ENCODE data around the gene MSANTD2.

MSANTD2 gene

DNA sequence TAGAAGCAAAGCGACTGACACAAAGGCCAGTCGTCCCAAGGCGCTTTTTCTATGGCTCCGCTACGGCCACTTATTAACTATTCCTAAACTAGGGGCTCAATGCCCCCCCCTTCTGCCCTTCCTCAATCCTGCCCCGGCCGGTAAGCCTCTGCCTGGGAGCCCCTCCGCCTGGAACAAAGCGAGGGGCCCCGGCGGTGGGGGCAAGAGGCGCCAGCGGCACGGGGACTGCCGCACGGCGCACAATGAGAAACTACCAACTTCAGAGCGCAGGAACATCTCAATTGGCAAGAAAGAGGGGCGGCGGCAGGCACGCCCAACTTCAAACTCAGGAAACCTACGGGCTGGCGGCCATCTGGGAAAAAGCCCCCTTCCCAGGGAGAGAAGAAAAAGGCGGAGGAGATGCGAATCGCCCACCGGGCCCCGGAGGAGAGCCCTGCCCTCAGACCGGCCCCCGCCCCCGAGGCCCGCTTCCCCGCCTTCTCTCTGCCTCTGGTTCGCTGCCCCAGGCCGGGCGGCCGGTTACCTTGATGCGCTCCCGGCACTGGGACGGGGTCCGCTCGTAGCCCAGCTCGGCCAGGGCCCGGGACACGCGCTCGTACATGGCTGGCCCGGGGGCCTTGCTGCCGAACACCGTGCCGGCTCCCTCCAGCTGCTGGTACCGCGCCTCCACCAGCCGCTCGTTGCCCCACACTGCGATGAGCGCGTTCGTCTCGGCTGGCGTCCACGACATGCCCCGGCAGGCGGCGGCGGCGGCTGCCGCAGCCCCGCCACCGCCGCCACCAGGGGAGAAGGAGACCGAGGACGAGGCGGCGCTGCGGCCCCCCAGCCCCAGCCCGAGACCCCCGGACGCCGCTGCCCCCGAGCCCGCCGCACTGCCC is 619 bp downstream of the MSANTD2 start:
- peak; percentile 51 for ATAC-seq
- TF ChIP-seq, protein P1, sequence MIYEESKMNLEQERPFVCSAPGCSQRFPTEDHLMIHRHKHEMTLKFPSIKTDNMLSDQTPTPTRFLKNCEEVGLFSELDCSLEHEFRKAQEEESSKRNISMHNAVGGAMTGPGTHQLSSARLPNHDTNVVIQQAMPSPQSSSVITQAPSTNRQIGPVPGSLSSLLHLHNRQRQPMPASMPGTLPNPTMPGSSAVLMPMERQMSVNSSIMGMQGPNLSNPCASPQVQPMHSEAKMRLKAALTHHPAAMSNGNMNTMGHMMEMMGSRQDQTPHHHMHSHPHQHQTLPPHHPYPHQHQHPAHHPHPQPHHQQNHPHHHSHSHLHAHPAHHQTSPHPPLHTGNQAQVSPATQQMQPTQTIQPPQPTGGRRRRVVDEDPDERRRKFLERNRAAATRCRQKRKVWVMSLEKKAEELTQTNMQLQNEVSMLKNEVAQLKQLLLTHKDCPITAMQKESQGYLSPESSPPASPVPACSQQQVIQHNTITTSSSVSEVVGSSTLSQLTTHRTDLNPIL (CRISPR knock-in tag; IDR thresholded peaks at IDR 0.05; ENCODE audit: low read depth), result no peak
- TF ChIP-seq GLIS3 (CRISPR knock-in tag; IDR thresholded peaks at IDR 0.05), result no peak
- TF ChIP-seq SNAI2 (CRISPR knock-in tag; IDR thresholded peaks at IDR 0.05), result no peak
- TF ChIP-seq ARNTL (CRISPR knock-in tag; IDR thresholded peaks at IDR 0.05; ENCODE audit: borderline replicate concordance, low read depth), result no peak

DNA sequence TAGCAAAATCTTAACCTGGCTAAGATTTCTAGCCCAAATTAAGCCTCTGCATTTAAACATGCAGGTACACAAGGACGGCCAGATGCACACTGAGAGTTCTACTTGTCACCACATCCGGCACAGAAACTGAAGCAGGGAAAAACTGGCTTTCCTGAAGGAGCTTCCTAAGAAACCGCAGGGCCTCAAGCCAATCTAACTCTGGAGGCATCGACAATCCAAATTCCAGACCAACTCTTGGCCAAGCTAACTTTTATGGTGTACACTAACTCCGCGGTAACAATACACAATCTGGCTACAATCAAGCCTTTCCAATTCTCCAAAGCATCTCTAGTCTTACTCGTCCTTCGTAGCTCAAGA is 1.2 kb downstream of the MSANTD2 start:
- TF ChIP-seq, protein P2, sequence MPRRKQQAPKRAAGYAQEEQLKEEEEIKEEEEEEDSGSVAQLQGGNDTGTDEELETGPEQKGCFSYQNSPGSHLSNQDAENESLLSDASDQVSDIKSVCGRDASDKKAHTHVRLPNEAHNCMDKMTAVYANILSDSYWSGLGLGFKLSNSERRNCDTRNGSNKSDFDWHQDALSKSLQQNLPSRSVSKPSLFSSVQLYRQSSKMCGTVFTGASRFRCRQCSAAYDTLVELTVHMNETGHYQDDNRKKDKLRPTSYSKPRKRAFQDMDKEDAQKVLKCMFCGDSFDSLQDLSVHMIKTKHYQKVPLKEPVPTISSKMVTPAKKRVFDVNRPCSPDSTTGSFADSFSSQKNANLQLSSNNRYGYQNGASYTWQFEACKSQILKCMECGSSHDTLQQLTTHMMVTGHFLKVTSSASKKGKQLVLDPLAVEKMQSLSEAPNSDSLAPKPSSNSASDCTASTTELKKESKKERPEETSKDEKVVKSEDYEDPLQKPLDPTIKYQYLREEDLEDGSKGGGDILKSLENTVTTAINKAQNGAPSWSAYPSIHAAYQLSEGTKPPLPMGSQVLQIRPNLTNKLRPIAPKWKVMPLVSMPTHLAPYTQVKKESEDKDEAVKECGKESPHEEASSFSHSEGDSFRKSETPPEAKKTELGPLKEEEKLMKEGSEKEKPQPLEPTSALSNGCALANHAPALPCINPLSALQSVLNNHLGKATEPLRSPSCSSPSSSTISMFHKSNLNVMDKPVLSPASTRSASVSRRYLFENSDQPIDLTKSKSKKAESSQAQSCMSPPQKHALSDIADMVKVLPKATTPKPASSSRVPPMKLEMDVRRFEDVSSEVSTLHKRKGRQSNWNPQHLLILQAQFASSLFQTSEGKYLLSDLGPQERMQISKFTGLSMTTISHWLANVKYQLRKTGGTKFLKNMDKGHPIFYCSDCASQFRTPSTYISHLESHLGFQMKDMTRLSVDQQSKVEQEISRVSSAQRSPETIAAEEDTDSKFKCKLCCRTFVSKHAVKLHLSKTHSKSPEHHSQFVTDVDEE (CRISPR knock-in tag; IDR thresholded peaks at IDR 0.05), result no peak
- TF ChIP-seq, protein P3, sequence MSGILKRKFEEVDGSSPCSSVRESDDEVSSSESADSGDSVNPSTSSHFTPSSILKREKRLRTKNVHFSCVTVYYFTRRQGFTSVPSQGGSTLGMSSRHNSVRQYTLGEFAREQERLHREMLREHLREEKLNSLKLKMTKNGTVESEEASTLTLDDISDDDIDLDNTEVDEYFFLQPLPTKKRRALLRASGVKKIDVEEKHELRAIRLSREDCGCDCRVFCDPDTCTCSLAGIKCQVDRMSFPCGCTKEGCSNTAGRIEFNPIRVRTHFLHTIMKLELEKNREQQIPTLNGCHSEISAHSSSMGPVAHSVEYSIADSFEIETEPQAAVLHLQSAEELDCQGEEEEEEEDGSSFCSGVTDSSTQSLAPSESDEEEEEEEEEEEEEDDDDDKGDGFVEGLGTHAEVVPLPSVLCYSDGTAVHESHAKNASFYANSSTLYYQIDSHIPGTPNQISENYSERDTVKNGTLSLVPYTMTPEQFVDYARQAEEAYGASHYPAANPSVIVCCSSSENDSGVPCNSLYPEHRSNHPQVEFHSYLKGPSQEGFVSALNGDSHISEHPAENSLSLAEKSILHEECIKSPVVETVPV (CRISPR knock-in tag; IDR thresholded peaks at IDR 0.05), result no peak
- TF ChIP-seq GLIS3 (CRISPR knock-in tag; IDR thresholded peaks at IDR 0.05) (no peak), PPARA (CRISPR knock-in tag; IDR thresholded peaks at IDR 0.05; ENCODE audit: borderline replicate concordance) (no peak)
- peak; percentile 16 for ATAC-seq

DNA sequence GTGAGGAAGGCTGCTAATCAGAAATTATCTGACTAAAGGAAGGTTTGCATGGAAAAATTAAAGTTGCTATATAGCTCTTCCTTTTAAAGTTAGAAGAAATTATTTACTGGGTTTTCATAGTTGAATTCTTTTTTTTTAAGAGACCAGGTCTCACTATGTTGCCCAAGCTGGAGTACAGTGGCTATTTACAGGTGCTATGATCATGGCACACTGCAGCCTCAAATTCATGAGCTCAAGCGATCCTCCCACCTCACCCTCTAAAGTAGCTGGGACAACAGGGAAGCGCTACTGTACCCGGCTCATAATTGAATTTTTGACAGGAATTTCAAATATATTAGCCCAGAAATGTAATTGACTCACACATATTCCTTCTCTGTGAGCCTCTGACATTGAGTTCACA is 3.9 kb downstream of the MSANTD2 start:
- TF ChIP-seq GLIS3 (CRISPR knock-in tag; IDR thresholded peaks at IDR 0.05) (no peak), TOX (CRISPR knock-in tag; IDR thresholded peaks at IDR 0.05; ENCODE audit: borderline replicate concordance) (no peak), OSR1 (CRISPR knock-in tag; IDR thresholded peaks at IDR 0.05) (no peak), TCF4 (CRISPR knock-in tag; IDR thresholded peaks at IDR 0.05; ENCODE audit: borderline replicate concordance) (no peak), ARNTL (CRISPR knock-in tag; IDR thresholded peaks at IDR 0.05; ENCODE audit: borderline replicate concordance, low read depth) (no peak)
- no peak for ATAC-seq

DNA sequence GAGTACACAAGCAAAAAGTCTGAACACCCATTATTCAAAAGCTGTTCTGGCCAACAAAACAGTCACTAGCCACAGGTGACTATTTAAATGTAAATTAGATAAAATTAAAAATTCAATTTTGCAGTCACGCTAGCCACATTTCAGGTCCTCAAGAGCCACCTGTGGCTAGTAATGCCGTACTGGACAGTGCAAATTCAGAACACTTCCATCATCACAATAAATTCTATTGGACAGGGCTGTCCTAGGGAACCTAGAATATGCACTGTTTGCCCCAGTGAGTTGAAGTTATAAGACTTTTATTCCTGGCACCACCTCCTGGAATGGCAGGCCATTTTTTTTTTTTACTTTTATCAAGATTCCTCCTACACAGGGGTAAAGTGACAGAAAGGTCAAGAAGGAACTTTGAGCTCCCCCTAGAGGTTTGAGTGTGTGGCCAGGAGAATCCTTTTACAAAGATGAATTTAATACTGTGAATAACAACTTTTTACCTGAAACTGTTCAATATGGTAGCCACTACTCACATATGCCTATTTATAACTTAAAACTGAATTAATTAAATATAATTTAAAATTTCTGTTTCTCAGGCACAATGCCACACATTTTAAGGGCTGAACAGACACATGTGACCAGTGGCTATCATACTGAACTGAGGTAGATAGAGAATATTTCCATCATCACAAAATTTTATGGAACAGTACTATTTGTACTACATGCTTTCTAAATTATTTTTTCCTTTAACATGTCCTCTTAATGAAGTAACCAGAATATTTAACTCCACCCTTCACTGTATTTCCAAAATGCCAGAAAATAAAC is 6.5 kb downstream of the MSANTD2 start:
- ATAC-seq, result peak; percentile 90
- TF ChIP-seq RARB (CRISPR knock-in tag; IDR thresholded peaks at IDR 0.05) (no peak), CSDC2 (CRISPR knock-in tag; IDR thresholded peaks at IDR 0.05) (no peak), ZFP30 (CRISPR knock-in tag; IDR thresholded peaks at IDR 0.05) (no peak), ZNF565 (CRISPR knock-in tag; conservative IDR thresholded peaks at IDR 0.05; ENCODE audit: low read depth) (no peak), SNAI2 (CRISPR knock-in tag; IDR thresholded peaks at IDR 0.05) (no peak), PPARA (CRISPR knock-in tag; IDR thresholded peaks at IDR 0.05; ENCODE audit: borderline replicate concordance) (no peak), ZFP3 (CRISPR knock-in tag; IDR thresholded peaks at IDR 0.05) (no peak), BACH2 (CRISPR knock-in tag; IDR thresholded peaks at IDR 0.05; ENCODE audit: borderline replicate concordance) (no peak), GLIS3 (CRISPR knock-in tag; IDR thresholded peaks at IDR 0.05) (no peak)
- TF ChIP-seq, protein P2 (CRISPR knock-in tag; IDR thresholded peaks at IDR 0.05), result no peak

Measured in SK-N-SH treated with all-trans-retinoic acid at 6 μM for 48 hours (cell line).